NT2/D1 (cell line): Measurements from ENCODE around the gene GDPGP1.

Experiments used
- SUZ12 ChIP-seq: IDR thresholded peaks from 2 replicates; pipeline ENCODE4 v1.6.1; 2011; ENCODE audit not compliant: insufficient read length, insufficient read depth; ENCODE audit errors: extremely low read depth
- YY1 ChIP-seq: IDR thresholded peaks from 2 replicates; pipeline ENCODE4 v1.6.1; 2011; ENCODE audit not compliant: insufficient read length, insufficient read depth

- no peak for TF ChIP-seq YY1
- TF ChIP-seq SUZ12: no peak
Observed at GRCh38 chr15:90205050-90205848, 28.8 kb upstream of the GDPGP1 start.
